ENCODE results near the gene ZFY.

Gene ZFY

GRCh38 chrY:2934861-2935715, at the start of gene ZFY:
ZFY (plus strand) TSS chrY:2935381; CDS start chrY:2953937, 18,556 bp downstream.
- DNase-seq: no peak

- DNase-seq: no peak
Measured at GRCh38 chrY:2885880-2886279, 49.3 kb upstream of the ZFY start.

GRCh38 chrY:2887386-2887785, 47.8 kb upstream of the ZFY start:
- no peak for DNase-seq

GRCh38 chrY:2887955-2888354, 47.2 kb upstream of the ZFY start:
- no peak for DNase-seq

DNA sequence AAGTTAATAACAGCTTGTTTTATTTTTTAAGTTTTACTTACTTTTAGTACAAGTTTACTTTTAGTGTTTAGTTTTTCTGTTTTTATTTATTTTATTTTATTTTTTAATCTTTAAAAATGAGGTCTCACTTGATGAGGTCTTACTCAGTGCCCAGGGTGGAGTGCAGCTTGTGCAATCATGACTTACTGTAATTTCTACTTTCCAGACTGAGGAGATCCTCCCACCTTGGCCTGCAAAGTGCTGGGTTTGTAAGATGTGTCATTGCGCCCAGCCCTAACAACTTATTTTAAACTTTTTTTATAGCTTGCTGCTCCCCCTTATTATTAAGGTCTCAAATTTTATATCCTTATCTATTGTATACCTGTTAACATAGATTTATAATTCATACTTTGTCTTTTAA, 41.7 kb upstream of the ZFY start:
- DNase-seq: no peak

- no peak for DNase-seq
Measured at GRCh38 chrY:2896050-2896449, 39.1 kb upstream of the ZFY start.

- DNase-seq: no peak
Measured at GRCh38 chrY:2907356-2907755, 27.8 kb upstream of the ZFY start.

GRCh38 chrY:2913066-2913815, 21.9 kb upstream of the ZFY start:
- no peak for DNase-seq

GRCh38 chrY:2934078-2934477, 1.1 kb upstream of the ZFY start:
- no peak for DNase-seq

- DNase-seq: no peak
Measured at GRCh38 chrY:2935716-2936435, 695 bp downstream of the ZFY start.

- DNase-seq: no peak
Measured at GRCh38 chrY:2936436-2936750, 1.2 kb downstream of the ZFY start.

DNA sequence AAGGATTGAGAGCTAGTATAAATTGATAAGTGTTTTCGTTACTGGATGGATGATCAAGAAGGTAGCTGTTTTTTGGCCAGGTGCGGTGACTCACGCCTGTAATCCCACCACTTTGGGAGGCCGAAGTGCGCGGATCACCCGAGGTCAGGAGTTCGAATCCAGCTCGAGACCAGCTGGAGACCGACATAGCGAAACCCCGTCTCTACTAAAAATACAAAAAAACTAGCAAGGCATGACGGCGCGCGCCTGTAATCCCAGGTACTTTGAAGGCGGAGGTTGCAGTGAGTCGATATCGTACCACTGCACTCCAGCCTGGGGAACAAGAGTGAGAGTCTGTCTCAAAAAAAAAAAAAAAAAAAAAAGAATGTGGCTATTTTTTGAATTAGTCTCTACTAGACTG, 2.0 kb downstream of the ZFY start:
- DNase-seq: no peak

DNA sequence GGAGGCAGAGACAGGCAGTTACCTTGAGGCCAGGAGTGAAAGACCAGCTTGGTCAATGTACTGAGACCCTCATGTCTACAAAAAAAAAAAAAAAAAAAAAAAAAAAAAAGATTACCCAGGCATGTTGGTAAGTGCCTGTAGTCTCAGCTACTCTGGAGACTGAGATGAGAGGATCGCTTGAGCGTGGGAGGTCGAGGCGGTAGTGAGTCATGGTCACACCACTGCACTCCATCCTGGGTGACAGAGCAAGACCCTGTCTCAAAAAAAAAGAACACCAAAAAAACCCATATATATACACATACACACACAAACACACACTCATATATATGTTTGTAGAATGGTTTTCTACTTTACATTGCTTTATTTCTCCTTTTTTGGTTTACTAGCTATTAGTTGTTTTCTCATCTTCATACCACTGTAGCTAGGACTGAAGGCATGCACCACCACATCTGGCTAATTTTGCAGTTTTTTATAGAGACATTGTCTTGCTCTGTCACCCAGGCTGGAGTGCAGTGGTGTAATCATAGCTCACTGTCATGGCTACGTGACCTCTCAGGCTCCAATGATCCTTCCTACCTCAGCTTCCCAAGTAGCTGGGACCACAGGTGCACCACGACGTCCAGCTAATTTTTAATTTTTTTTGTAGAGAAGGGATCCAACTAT, 14.5 kb downstream of the ZFY start:
- DNase-seq: no peak

DNA sequence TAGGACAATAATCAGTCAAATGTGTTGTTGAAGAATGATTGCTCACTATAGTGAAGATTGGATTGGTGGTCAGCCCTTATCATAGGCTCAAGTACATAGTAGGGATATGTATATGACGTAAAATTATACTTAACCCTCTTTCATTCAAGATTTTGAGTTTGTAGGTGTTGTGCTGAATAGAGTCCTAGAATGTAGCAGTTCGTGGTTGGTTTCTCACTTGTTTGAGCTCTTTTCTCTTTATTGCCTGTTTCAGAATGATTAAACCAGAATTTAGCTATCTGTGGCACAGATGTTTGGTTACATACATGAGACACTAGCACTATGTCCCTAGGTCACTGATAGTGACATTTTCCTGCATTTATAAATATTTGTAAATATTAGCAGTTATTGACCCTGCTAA, 15.5 kb downstream of the ZFY start:
- DNase-seq: no peak

- no peak for DNase-seq
Measured at GRCh38 chrY:2952912-2953311, 17.7 kb downstream of the ZFY start.

DNA sequence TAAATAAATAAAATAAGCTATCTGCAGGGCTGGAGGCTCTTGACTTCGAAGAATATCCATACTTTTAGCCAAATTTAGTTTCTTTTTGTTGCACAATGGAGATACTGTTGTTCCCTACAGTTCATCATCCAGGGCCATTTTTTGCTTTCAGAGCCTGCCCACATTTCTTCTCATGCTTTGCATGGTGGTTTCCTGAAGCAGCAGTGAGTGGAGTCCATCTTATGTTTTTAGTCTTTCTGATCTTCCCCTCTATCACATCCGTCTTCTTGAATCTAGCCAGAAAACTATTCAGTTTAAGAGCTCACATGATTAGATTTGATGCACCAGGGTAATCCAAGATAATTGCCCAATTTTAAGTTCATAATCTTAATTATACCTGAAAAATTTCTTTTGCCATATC, 19.6 kb downstream of the ZFY start:
- DNase-seq: no peak

DNA sequence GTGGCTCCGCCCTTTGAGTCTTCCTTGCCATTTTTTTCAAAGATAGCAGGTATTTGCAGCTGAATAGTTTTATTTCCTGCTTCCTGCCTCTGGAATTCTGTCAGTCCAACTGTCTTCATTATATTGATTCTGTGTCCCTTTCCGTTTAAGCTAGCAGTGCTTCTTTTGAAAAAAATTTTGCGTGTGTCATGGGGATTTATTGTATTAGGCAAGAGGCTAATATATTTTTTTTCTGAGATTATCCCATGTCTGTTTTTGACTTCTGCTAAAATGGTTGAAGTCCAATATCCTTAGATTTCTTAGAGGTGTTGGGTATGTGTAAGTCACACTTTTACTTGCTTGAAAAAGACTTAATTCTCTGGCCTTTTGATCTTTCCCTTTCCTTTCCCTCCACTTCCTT, 20.4 kb downstream of the ZFY start:
- DNase-seq: no peak

DNA sequence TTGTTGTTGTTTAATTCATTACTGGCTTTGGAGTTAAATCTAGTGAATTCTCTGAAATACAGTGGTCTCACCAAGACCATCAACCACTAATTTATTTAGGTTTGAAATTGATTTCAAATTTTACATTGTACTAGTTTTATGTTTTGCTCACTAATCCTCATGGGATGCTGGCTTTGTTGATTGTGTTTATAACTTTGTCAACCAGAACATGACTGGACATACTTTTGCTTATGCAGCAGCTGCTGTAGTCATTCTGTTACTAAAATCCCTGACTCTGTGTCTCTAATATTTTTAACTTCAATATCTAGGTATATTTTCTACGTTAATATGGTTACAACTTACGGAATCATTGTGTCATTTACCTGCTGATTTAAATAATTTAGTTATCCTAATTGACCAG, 26.9 kb downstream of the ZFY start:
- DNase-seq: no peak

DNA sequence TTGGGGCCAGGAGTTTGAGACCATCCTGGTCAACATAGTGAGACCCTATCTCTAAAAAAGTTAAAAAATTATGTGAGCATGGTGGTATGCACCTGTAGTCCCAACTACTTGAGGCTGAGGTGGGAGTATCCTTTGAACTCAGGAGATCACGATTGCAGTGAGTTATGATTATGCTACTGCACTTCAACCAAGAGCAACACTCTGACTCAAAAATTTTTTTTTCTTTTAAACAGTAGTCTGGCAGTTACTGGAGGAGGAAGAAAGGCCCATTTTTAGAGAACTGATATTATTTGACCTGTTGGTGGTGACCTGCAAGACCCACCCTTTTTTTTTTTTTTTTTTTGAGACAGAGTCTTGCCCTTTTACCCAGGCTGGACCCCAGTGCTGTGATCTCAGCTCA, 29.6 kb downstream of the ZFY start:
- no peak for DNase-seq

- DNase-seq: no peak
Measured at GRCh38 chrY:2965629-2966028, 30.4 kb downstream of the ZFY start.

GRCh38 chrY:2969561-2969960, 34.4 kb downstream of the ZFY start:
- no peak for DNase-seq

DNA sequence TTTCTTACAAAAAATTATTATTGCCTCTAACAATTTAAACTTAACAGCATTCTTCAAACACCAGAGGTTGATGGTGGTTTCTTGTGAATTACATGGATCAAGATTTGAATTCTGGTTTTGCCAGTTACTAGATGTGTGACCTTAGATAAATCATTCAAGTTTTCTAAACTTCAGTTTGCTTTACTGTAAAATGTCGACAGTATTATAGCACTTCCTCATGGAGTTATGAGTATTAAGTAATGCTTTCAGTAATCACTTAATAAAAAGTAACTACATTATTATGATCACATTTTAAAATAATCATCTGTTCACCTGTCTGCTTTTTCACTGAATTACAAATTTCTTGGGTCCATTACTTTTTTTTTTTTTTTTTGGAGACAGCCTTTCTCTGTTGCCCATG, 37.5 kb downstream of the ZFY start:
- DNase-seq: no peak

- DNase-seq: no peak
Measured at GRCh38 chrY:2973110-2973751, 38.0 kb downstream of the ZFY start.

All from NCI-H345 (cell line).